ENCODE data around the gene PTRH2. TPM values are rescaled to one million over a fixed set of nuclear protein-coding genes. Genes with fewer than 3 reads are reported as not detected.
"Not testable (repeated sequence)": the region's sequence is repeated elsewhere in the genome, so short reads cannot be mapped to it uniquely, and the experiment has no call there.

PTRH2 gene
- 10 to 100 TPM; 21.5 to 24.7 TPM for total RNA-seq

DNA sequence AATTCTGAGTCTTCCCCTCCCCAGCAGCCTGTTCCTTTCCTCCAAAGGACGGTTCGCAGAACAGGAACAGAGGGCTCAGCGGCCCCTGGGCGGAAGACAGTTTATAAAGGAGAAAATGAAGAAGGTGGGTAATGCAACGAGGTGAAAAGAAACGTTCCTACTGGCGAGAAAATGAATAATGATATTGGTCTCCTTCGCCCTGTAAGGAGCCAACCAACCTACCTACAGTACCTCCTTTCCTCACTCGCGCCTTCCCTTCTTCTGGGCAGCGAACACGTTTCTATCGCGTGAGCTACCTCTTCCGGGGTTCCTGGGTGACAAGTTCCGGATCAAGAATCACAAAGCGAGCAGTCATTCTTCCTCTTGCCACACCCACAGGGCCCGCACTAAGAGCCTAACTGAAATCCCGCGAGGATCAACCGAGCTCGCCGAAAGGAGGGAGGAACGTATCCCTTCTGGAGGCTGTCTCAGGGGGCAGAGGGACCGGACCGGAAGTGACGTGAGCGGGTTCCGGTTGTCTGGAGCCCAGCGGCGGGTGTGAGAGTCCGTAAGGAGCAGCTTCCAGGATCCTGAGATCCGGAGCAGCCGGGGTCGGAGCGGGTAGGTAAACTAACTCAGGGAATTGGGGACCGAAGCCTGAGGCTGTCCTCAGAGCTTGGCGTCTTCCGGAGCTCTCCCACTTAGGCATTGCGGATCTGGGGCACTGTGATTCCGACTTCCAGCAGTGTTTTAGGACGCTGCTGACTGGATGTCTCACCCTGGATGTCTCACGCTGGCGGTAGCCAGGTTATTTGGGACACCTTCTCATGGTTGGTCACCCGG lies at the start of gene PTRH2, which contains the start of gene VMP1:
PTRH2 (minus strand) TSS at position 282 of the 822 bp plus-strand sequence. CDS start 9,452 bp downstream, outside the sequence.
VMP1 (plus strand) TSS at position 506 of the 822 bp plus-strand sequence. CDS start 23,793 bp downstream, outside the sequence.
- Mint-ChIP-seq H3K36me3 (ENCODE audit: low read depth) (peaks cover 26% of the 10 kb centered on the region), H3K27me3 (ENCODE audit: low read depth) (no peaks in the 10 kb centered on the region), H3K4me3 (peak within 1 kb of the TSS; percentile 98), H3K4me1 (ENCODE audit: low read depth) (peaks cover 34% of the 10 kb centered on the region), H3K9me3 (ENCODE audit: insufficient read depth) (no peaks in the 10 kb centered on the region), H3K27ac (peak within 1 kb of the TSS; percentile 98)
- ATAC-seq, result peak; percentile 98
- DNase-seq, result peak; percentile 97
- CTCF ChIA-PET, result interaction anchor here (0.7 to 2.4 kb wide), 12 partner anchors 17 to 330 kb away, joined by 3 to 9 read pairs (median 4); partner anchors contain the start of genes RPS6KB1 and TUBD1
- POLR2A ChIA-PET, result interaction anchor here (0.6 to 2.1 kb wide), 13 partner anchors 18 to 497 kb away, joined by 3 to 14 read pairs (median 4); partner anchors contain the start of genes CLTC, HEATR6, RNFT1 and RPS6KB1

DNA sequence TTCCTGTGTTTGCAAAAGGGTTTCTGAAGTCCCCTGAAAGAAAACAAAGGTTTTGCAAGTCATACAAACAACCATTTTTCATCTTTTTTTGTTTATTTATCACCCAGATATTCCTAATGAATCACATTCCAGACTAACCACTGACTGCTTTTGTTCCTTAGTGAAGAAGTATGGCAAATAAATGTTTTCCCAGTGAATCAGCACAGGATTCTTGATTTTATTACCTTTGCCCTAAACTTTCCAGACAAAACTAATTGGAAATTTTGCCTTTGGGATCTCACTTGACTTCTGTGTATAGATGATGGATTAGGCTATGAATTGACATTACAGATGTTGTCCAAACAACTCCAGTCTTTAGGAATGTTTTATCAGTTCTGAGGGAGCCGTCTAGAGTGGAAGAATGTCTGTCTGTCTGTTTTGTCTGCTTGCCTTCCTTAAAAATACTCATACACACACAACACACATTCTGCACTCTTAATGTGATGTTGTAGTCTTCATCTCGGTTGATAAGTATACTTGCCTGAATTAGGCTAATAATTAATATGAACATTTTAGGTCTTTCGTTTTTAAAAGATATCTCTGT lies 49.1 kb upstream of the PTRH2 start:
- ATAC-seq, result no peak

DNA sequence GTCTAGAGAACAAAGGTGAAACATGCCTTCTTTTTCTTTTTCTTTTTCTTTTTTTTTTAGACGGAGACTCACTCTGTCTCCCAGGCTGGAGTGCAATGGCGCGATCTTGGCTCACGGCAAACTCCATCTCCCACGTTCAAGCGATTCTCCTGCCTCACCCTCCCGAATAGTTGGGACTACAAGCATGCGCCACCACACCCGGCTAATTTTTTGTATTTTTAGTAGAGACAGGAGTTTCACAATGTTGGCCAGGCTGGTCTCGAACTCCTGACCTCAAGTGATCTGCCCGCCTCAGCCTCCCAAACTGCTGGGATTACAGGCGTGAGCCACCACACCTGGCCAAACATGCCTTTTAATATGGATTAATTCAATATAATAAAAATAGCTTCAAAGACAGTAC lies 47.8 kb upstream of the PTRH2 start:
- ChIA-PET CTCF (interaction anchor here (0.6 to 5.1 kb wide), 10 partner anchors 8 to 134 kb away, joined by 3 to 102 read pairs (median 32); no protein-coding TSS in a partner anchor), POLR2A (interaction anchor here (0.6 to 8.4 kb wide), 13 partner anchors 9 to 210 kb away, joined by 3 to 178 read pairs (median 6); partner anchors contain the start of gene RPS6KB1)
- DNase-seq; ATAC-seq; H3K27me3 Mint-ChIP-seq (ENCODE audit: low read depth); H3K9me3 Mint-ChIP-seq (ENCODE audit: insufficient read depth): not testable (repeated sequence)
- H3K27ac Mint-ChIP-seq, result peak overlapping the region; percentile 78
- H3K36me3 Mint-ChIP-seq (ENCODE audit: low read depth), result peaks cover 40% of the 10 kb centered on the region
- H3K4me3 Mint-ChIP-seq, result peak overlapping the region; percentile 18
- peaks cover 53% of the 10 kb centered on the region for H3K4me1 Mint-ChIP-seq (ENCODE audit: low read depth)

More for the DNA sequence above, 49.1 kb upstream of the PTRH2 start:
- Mint-ChIP-seq H3K4me1 (ENCODE audit: low read depth) (peaks cover 56% of the 10 kb centered on the region), H3K4me3 (no peak overlapping the region), H3K36me3 (ENCODE audit: low read depth) (peaks cover 52% of the 10 kb centered on the region), H3K27ac (peak overlapping the region; percentile 53), H3K27me3 (ENCODE audit: low read depth) (no peaks in the 10 kb centered on the region), H3K9me3 (ENCODE audit: insufficient read depth) (peaks cover 12% of the 10 kb centered on the region)
- no peak for DNase-seq
- ChIA-PET CTCF (interaction anchor here (0.6 to 4.7 kb wide), 3 partner anchors 7 to 83 kb away, joined by 3 to 82 read pairs (median 40); no protein-coding TSS in a partner anchor), POLR2A (interaction anchor here (1.1 to 8.4 kb wide), 3 partner anchors 83 to 103 kb away, joined by 3 to 178 read pairs (median 12); no protein-coding TSS in a partner anchor)

DNA sequence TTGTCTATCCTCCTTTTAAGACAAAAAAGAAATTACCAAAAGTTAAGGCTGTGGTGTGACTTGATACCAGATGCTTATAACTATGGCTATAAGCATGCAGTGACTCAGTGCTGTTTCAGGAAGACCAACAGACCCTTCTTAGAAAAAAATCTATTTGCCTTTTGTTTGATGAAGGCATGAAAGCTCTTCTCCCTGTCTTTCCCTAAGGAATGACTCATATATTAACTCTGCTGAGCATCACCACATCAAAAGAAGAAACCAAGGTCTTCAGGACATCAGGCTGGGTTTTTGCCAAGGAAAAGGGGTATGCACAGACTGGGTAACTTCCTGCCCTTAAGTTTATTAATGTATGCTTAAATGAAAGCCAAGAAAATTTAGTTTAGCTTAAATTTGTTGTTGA lies 47.3 kb upstream of the PTRH2 start:
- H3K9me3 Mint-ChIP-seq (ENCODE audit: insufficient read depth), result peaks cover 3% of the 10 kb centered on the region
- no peak for DNase-seq
- ATAC-seq, result peak; percentile 47
- peaks cover 35% of the 10 kb centered on the region for H3K36me3 Mint-ChIP-seq (ENCODE audit: low read depth)
- ChIA-PET POLR2A (interaction anchor here (0.9 to 8.4 kb wide), 16 partner anchors 9 to 210 kb away, joined by 3 to 178 read pairs (median 6); partner anchors contain the start of genes RNFT1 and RPS6KB1), CTCF (interaction anchor here (0.6 to 5.3 kb wide), 14 partner anchors 9 to 283 kb away, joined by 3 to 102 read pairs (median 24); partner anchors contain the start of genes RPS6KB1 and TUBD1)
- H3K4me3 Mint-ChIP-seq, result peak overlapping the region; percentile 48
- peak overlapping the region; percentile 78 for H3K27ac Mint-ChIP-seq
- H3K4me1 Mint-ChIP-seq (ENCODE audit: low read depth), result peaks cover 51% of the 10 kb centered on the region
- no peaks in the 10 kb centered on the region for H3K27me3 Mint-ChIP-seq (ENCODE audit: low read depth)

DNA sequence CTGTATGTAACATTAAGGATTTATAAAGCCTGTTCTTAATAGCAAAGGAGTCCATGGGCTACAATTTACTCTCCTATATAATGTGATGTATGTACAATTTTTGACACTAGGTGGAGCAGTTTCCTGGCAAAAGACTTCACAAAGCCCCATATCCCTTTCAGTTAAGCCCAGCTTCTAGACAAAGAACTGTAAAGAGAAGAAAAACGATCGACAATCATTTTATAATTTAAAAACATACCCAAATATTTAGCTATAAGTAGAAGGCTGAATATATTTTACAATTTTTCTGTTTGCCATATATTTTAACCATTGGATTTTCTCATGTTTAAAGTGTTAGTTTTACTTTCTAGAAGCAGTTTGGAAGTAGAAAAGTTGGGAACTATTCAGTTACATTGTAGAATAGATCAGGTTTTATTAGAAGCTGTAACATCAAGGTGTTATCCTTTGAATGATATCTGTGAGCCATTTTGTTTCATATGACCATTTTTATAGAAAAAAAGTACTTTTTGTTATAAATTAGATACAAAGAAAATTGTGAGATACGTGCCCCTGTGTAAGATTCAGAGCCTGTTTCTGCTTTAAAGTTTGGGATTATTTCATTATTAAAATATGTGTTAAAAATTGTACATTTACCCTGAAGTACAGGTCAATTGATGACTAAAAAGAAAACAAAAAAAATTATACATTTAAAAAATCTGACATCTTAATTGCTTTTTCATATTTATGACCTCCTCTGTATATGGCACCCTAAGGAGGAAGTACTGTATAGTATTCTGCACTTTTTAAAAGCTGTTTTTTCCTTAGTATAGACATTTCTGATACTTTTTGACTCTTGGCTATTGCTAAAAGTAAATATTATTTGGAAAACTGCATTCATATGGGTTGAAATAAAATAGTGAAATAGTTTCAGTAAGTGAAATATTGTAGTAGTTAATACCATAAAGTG lies 46.6 kb upstream of the PTRH2 start:
- POLR2A ChIA-PET, result interaction anchor here (0.8 to 8.4 kb wide), 19 partner anchors 10 to 211 kb away, joined by 3 to 178 read pairs (median 6); partner anchors contain the start of genes RNFT1 and TUBD1
- Mint-ChIP-seq H3K36me3 (ENCODE audit: low read depth) (peaks cover 30% of the 10 kb centered on the region), H3K27ac (peak overlapping the region; percentile 78), H3K4me3 (peak overlapping the region; percentile 48), H3K4me1 (ENCODE audit: low read depth) (peaks cover 48% of the 10 kb centered on the region), H3K9me3 (ENCODE audit: insufficient read depth) (no peaks in the 10 kb centered on the region), H3K27me3 (ENCODE audit: low read depth) (no peaks in the 10 kb centered on the region)
- peak; percentile 61 for DNase-seq
- CTCF ChIA-PET, result interaction anchor here (0.7 to 5.3 kb wide), 27 partner anchors 9 to 284 kb away, joined by 3 to 102 read pairs (median 4); partner anchors contain the start of genes PTRH2, RPS6KB1, TUBD1 and VMP1
- peak; percentile 83 for ATAC-seq

DNA sequence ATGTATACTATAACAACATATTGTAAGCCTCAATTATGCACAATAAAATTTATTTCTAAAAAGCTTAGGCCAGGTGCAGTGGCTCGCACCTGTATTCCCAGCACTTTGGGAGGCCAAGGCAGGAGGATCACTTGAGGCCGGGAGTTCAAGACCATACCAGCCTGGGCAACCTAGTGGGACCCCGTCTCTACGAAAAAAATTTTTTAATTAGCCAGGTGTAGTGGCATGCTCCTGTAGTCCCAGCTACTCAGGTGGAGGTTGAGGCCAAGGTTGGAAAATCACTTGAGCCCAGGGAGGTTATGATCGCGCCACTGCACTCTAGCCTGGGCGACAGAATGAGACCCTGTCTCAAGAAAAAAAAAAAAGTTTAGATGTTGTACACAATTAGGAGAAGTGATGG lies 45.7 kb upstream of the PTRH2 start:
- ChIA-PET CTCF (interaction anchor here (0.8 to 5.3 kb wide), 22 partner anchors 11 to 442 kb away, joined by 3 to 102 read pairs (median 7); partner anchors contain the start of genes PTRH2, RPS6KB1, TUBD1 and VMP1), POLR2A (interaction anchor here (0.8 to 8.4 kb wide), 14 partner anchors 30 to 211 kb away, joined by 3 to 178 read pairs (median 5); partner anchors contain the start of genes RNFT1 and TUBD1)
- no peak for DNase-seq
- ATAC-seq, result no peak
- Mint-ChIP-seq H3K36me3 (ENCODE audit: low read depth) (peaks cover 22% of the 10 kb centered on the region), H3K4me1 (ENCODE audit: low read depth) (peaks cover 48% of the 10 kb centered on the region), H3K9me3 (ENCODE audit: insufficient read depth) (no peaks in the 10 kb centered on the region), H3K27me3 (ENCODE audit: low read depth) (no peaks in the 10 kb centered on the region), H3K4me3 (no peak overlapping the region), H3K27ac (no peak overlapping the region)

GRCh38 chr17:59752446-59752845 lies 45.2 kb upstream of the PTRH2 start:
- H3K27me3 Mint-ChIP-seq (ENCODE audit: low read depth), result no peaks in the 10 kb centered on the region
- H3K9me3 Mint-ChIP-seq (ENCODE audit: insufficient read depth), result no peaks in the 10 kb centered on the region
- H3K4me1 Mint-ChIP-seq (ENCODE audit: low read depth), result peaks cover 47% of the 10 kb centered on the region
- POLR2A ChIA-PET, result interaction anchor here (0.6 to 8.4 kb wide), 9 partner anchors 22 to 212 kb away, joined by 3 to 178 read pairs (median 4); partner anchors contain the start of gene RNFT1
- H3K4me3 Mint-ChIP-seq, result no peak overlapping the region
- H3K27ac Mint-ChIP-seq, result peak overlapping the region; percentile 70
- DNase-seq (no peak), ATAC-seq (no peak)
- peaks cover 22% of the 10 kb centered on the region for H3K36me3 Mint-ChIP-seq (ENCODE audit: low read depth)
- CTCF ChIA-PET, result interaction anchor here (0.8 to 5.3 kb wide), 15 partner anchors 11 to 442 kb away, joined by 3 to 102 read pairs (median 15); partner anchors contain the start of genes PTRH2, RPS6KB1, TUBD1 and VMP1

DNA sequence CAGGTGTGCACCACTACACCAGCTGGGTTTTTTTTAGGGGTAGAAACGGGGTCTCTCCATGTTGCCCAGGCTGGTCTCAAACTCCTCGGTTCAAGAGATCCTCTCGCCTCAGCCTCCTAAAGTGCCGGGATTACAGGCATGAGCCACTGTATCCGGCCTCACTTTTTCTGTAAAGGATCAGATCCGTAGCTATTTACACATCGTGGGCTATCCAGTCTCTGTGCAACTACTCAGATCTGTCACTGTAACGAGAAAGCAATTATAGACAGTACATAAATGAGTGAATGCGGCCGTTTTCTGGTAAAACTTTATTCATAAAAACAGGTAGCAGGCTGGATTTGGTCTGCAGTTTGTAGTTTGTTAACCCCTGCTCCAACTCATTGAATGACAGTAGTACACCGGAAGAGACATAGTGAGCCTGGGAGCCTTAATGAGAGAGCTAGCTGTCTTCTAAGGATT lies 44.8 kb upstream of the PTRH2 start:
- POLR2A ChIA-PET, result interaction anchor here (0.6 to 8.4 kb wide), 9 partner anchors 23 to 212 kb away, joined by 3 to 178 read pairs (median 3); partner anchors contain the start of gene RNFT1
- no peak for ATAC-seq
- Mint-ChIP-seq H3K4me3 (no peak overlapping the region), H3K36me3 (ENCODE audit: low read depth) (peaks cover 22% of the 10 kb centered on the region), H3K27me3 (ENCODE audit: low read depth) (no peaks in the 10 kb centered on the region), H3K27ac (peak overlapping the region; percentile 70), H3K9me3 (ENCODE audit: insufficient read depth) (no peaks in the 10 kb centered on the region), H3K4me1 (ENCODE audit: low read depth) (peaks cover 47% of the 10 kb centered on the region)
- CTCF ChIA-PET, result interaction anchor here (0.9 to 5.3 kb wide), 11 partner anchors 12 to 441 kb away, joined by 3 to 102 read pairs (median 31); partner anchors contain the start of genes PTRH2, RPS6KB1, TUBD1 and VMP1
- no peak for DNase-seq

DNA sequence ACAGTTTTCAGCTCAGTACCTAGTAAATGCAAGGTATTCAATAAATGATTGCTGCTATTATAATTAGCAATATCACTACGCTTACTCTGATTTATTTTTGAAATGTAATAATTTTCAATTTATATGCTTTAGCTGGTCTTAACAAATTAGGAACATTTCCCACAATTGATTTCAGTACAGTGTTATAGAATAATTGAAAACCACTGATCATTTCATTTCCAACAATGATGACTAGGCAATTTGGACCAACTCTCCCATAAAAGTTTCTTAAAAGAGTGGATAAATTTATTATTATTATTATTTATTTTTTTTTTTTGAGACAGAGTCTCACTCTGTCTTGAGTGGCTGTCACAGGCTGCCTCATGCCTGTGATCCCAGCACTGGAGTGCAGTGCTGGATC lies 41.4 kb upstream of the PTRH2 start:
- ATAC-seq (no peak), DNase-seq (no peak)
- Mint-ChIP-seq H3K36me3 (ENCODE audit: low read depth) (peaks cover 11% of the 10 kb centered on the region), H3K4me3 (no peak overlapping the region), H3K4me1 (ENCODE audit: low read depth) (peaks cover 22% of the 10 kb centered on the region), H3K27ac (no peak overlapping the region), H3K9me3 (ENCODE audit: insufficient read depth) (no peaks in the 10 kb centered on the region), H3K27me3 (ENCODE audit: low read depth) (no peaks in the 10 kb centered on the region)
- ChIA-PET CTCF (interaction anchor here (1.1 to 3.7 kb wide), 6 partner anchors 11 to 288 kb away, joined by 3 to 15 read pairs (median 3); no protein-coding TSS in a partner anchor), POLR2A (interaction anchor here (8.4 kb wide), 1 partner anchor 91 kb away, joined by 178 read pairs; no protein-coding TSS in a partner anchor)
